HCT116 (cell line): ENCODE measurements around the gene UMPS. TPM values are rescaled to one million over a fixed set of nuclear protein-coding genes. Genes with fewer than 3 reads are reported as not detected.

Experiments
- ATAC-seq: fragments of 200-7000 bp; cut with Tn5 transposase; 2 replicates; pipeline ENCODE4 v1.9.1; 2020; ENCODE audit warnings: mild to moderate bottlenecking, moderate library complexity
- BruUV-seq: library from RNA; stranded (reverse); fragments of 400-500 nt; replicated peaks from 2 replicates; lab custom pipeline; 2021; lab: Mats Ljungman, UMichigan
- CTCF ChIA-PET: fragments of 300-600 bp; sonication (Branson Sonifier 250); formaldehyde crosslinking; loops from one replicate; lab custom pipeline; 2021; ENCODE audit warnings: antibody characterized with exemption; lab: Charles Lee
- POLR2A ChIA-PET: fragments of 300-600, 350-600 bp; sonication (Branson Sonifier 250); formaldehyde crosslinking; loops from one replicate; lab custom pipeline; 2021; ENCODE audit warnings: antibody characterized with exemption; lab: Charles Lee
- RAD21 ChIA-PET, 2 experiments: fragments of 300-600 bp; sonication (Branson Sonifier 250); formaldehyde crosslinking; loops; one replicate each; lab custom pipeline; 2023; ENCODE audit warnings: low total read pairs in 2 of 2; ENCODE audit not compliant: uncharacterized antibody in 2 of 2, unreplicated experiment in 2 of 2, low non-redundant PET in 1 of 2; lab: Charles Lee
- DNase-seq: peaks from one replicate; pipeline ENCODE4 v3.0.0-alpha.2; 2010; ENCODE audit warnings: low read depth, low spot score
- H2AFZ ChIP-seq: fragments of 200-600 bp; shearing (Covaris generic), sonication (generic); 2 replicates; pipeline ENCODE4 v1.6.1; 2017; ENCODE audit warnings: low read depth, mixed run types, mixed read lengths, antibody characterized with exemption, low read length; ENCODE audit not compliant: poor library complexity, severe bottlenecking
- H3K27ac ChIP-seq: 2 replicates; pipeline ENCODE4 v1.5.1; 2012; ENCODE audit warnings: low read depth, low read length
- H3K27me3 ChIP-seq: fragments of 200-600 bp; sonication (generic); 2 replicates; pipeline ENCODE4 v1.6.1; 2016; ENCODE audit warnings: mixed run types, low read length, mixed read lengths; ENCODE audit not compliant: insufficient read depth
- H3K36me3 ChIP-seq, 2 experiments: fragments of 200-500 bp in 1 of 2; fragments of 200-600 bp in 1 of 2; sonication (Bioruptor generic) in 1 of 2; sonication (generic) in 1 of 2; 2 replicates each; pipeline versions ENCODE4 v1.5.1 to v1.6.1; 2014 to 2016; ENCODE audit warnings: low read length in 2 of 2, inconsistent platforms in 1 of 2, mixed read lengths in 1 of 2, mixed run types in 1 of 2; ENCODE audit not compliant: insufficient read depth in 2 of 2, control insufficient read depth in 1 of 2
- H3K4me1 ChIP-seq, 2 experiments: fragments of 200-600 bp in 1 of 2; sonication (generic) in 1 of 2; 2 replicates each; pipeline versions ENCODE4 v1.5.1 to v1.6.1; 2012 to 2017; ENCODE audit warnings: low read length in 2 of 2, inconsistent platforms in 1 of 2, mild to moderate bottlenecking in 1 of 2, mixed read lengths in 1 of 2, mixed run types in 1 of 2, moderate library complexity in 1 of 2; ENCODE audit not compliant: insufficient read depth in 2 of 2, control insufficient read depth in 1 of 2
- H3K4me2 ChIP-seq: fragments of 200-600 bp; sonication (generic); 2 replicates; pipeline ENCODE4 v1.6.1; 2017; ENCODE audit warnings: mixed run types, low read length, mixed read lengths
- H3K4me3 ChIP-seq, 2 experiments: fragments of 200-600 bp in 1 of 2; sonication (generic) in 1 of 2; replicated peaks in 1 of 2; 2 replicates each; pipeline ENCODE4 v1.5.1; 2011 to 2016; ENCODE audit warnings: low read length in 2 of 2, control low read depth in 1 of 2, low read depth in 1 of 2, mild to moderate bottlenecking in 1 of 2, mixed read lengths in 1 of 2, mixed run types in 1 of 2
- H3K79me2 ChIP-seq: fragments of 200-600 bp; sonication (generic); 2 replicates; pipeline ENCODE4 v1.6.1; 2017; ENCODE audit warnings: mild to moderate bottlenecking, mixed run types, low read length, moderate library complexity, mixed read lengths; ENCODE audit not compliant: insufficient read depth
- H3K9ac ChIP-seq: fragments of 200-600 bp; sonication (generic); 2 replicates; pipeline ENCODE4 v1.6.1; 2016; ENCODE audit warnings: low read length, mixed read lengths
- H3K9me2 ChIP-seq: fragments of 200-600 bp; sonication (generic), shearing (Covaris generic); 2 replicates; pipeline ENCODE4 v1.6.1; 2017; ENCODE audit warnings: mixed run types, mild to moderate bottlenecking, moderate library complexity; ENCODE audit not compliant: insufficient read depth
- H3K9me3 ChIP-seq, 2 experiments: fragments of 200-500 bp in 1 of 2; fragments of 200-600 bp in 1 of 2; sonication (Bioruptor generic) in 1 of 2; sonication (generic) in 1 of 2; 2 replicates each; pipeline ENCODE4 v1.6.1; 2014 to 2017; ENCODE audit warnings: low read length in 2 of 2, mixed read lengths in 2 of 2, inconsistent platforms in 1 of 2, low read depth in 1 of 2, mild to moderate bottlenecking in 1 of 2, mixed run types in 1 of 2, moderate library complexity in 1 of 2; ENCODE audit not compliant: control insufficient read depth in 1 of 2, insufficient read depth in 1 of 2
- H4K20me1 ChIP-seq: fragments of 200-600 bp; sonication (generic), shearing (Covaris generic); 2 replicates; pipeline ENCODE4 v1.6.1; 2017; ENCODE audit warnings: mixed run types, mild to moderate bottlenecking, moderate library complexity; ENCODE audit not compliant: insufficient read depth
- CEBPB ChIP-seq: IDR thresholded peaks from 2 replicates; pipeline ENCODE4 v1.6.1; 2012; ENCODE audit warnings: low read depth
- ELF1 ChIP-seq: IDR thresholded peaks from 2 replicates; pipeline ENCODE4 v1.6.1; 2012; ENCODE audit warnings: low read depth, borderline replicate concordance
- EZH2 ChIP-seq: fragments of 200-600 bp; sonication (generic); IDR thresholded peaks from 2 replicates; pipeline ENCODE4 v1.6.1; 2017; ENCODE audit warnings: antibody characterized with exemption, mixed run types
- FOSL1 ChIP-seq: IDR thresholded peaks from 2 replicates; pipeline ENCODE4 v1.6.1; 2012; ENCODE audit warnings: low read depth
- SIN3A ChIP-seq: IDR thresholded peaks from 2 replicates; pipeline ENCODE4 v1.6.1; 2012; ENCODE audit warnings: low read depth
- TCF7L2 ChIP-seq: IDR thresholded peaks from 2 replicates; pipeline ENCODE4 v1.7.0; 2011; ENCODE audit warnings: borderline replicate concordance, inconsistent platforms; ENCODE audit not compliant: insufficient read depth, insufficient read length; ENCODE audit errors: extremely low read depth
- YY1 ChIP-seq: IDR thresholded peaks from 2 replicates; pipeline ENCODE4 v1.6.1; 2011; ENCODE audit warnings: low read length, low read depth, moderate library complexity, mild to moderate bottlenecking; ENCODE audit not compliant: insufficient replicate concordance; ENCODE audit errors: extremely low read depth
- ZNF274 ChIP-seq: fragments of 200-500 bp; sonication (Bioruptor generic); IDR thresholded peaks from 2 replicates; pipeline ENCODE4 v1.6.1; 2014; ENCODE audit warnings: mild to moderate bottlenecking, low read depth, low read length, inconsistent platforms
- intact Hi-C: fragments of 100-400 bp; cut with micrococcal nuclease; formaldehyde crosslinking; loops from 2 replicates; pipeline ENCODE4 v1.10.0; 2022
- total RNA-seq: library from RNA; stranded (reverse); gene quantifications from one replicate; pipeline ENCODE4 v1.2.1, GENCODE V29; 2021; ENCODE audit not compliant: unreplicated experiment
- TF ChIP-seq, protein P1 (sequence below): IDR thresholded peaks from 2 replicates; pipeline ENCODE4 v1.6.1; 2011; ENCODE audit warnings: mild to moderate bottlenecking, low read length, moderate library complexity; ENCODE audit not compliant: insufficient replicate concordance; ENCODE audit errors: extremely low read depth
- TF ChIP-seq, protein P2 (sequence below): IDR thresholded peaks from 2 replicates; pipeline ENCODE4 v1.6.1; 2012; ENCODE audit warnings: low read depth
- TF ChIP-seq, protein P3 (sequence below): IDR thresholded peaks from 2 replicates; pipeline ENCODE4 v1.6.1; 2012

UMPS gene
- total RNA-seq, 1 experiment from 2014 or later, result 41.3 TPM

DNA sequence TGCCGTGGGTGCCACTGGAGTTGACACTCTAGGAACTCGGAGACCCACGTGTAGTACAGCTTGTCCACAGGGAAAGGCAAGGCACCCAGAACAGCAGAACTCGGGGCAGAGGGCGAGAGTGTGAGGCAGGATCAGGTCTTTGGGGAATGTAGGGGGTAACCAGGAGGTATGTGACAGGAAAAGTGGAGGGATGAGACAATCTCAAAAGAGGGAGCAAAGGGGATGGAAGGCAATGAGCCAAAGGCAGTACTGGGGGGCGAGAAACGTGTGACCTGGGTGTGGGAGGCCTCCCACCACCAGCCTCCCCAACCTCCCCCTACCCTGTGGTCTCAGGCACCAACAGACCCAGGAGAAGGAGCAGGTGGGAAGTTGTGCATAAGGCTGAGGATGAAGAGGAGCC lies 48.9 kb downstream of the UMPS start:
- H3K9me2 ChIP-seq, result no peaks in the 10 kb centered on the region
- ChIA-PET RAD21 (no interaction called here), CTCF (interaction anchor here (1.0 kb wide), 1 partner anchor 18 kb away, joined by 3 read pairs; no protein-coding TSS in a partner anchor), POLR2A (no interaction called here)
- TF ChIP-seq, protein P1, sequence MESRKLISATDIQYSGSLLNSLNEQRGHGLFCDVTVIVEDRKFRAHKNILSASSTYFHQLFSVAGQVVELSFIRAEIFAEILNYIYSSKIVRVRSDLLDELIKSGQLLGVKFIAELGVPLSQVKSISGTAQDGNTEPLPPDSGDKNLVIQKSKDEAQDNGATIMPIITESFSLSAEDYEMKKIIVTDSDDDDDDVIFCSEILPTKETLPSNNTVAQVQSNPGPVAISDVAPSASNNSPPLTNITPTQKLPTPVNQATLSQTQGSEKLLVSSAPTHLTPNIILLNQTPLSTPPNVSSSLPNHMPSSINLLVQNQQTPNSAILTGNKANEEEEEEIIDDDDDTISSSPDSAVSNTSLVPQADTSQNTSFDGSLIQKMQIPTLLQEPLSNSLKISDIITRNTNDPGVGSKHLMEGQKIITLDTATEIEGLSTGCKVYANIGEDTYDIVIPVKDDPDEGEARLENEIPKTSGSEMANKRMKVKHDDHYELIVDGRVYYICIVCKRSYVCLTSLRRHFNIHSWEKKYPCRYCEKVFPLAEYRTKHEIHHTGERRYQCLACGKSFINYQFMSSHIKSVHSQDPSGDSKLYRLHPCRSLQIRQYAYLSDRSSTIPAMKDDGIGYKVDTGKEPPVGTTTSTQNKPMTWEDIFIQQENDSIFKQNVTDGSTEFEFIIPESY, result no peak
- TF ChIP-seq SIN3A, result no peak
- H3K27me3 ChIP-seq, result no peaks in the 10 kb centered on the region
- H3K4me1 ChIP-seq, result peaks cover 9 to 12% of the 10 kb centered on the region in 2 experiments
- no peak overlapping the region for H2AFZ ChIP-seq
- no peaks in the 10 kb centered on the region for H3K9me3 ChIP-seq
- intact Hi-C loops, result no loop called here
- H3K79me2 ChIP-seq, result no peaks in the 10 kb centered on the region
- H3K27ac ChIP-seq, result no peak overlapping the region
- no peaks in the 10 kb centered on the region for H4K20me1 ChIP-seq
- H3K9ac ChIP-seq, result no peak overlapping the region
- no peak overlapping the region for H3K4me2 ChIP-seq
- no peak overlapping the region for H3K4me3 ChIP-seq
- ATAC-seq, result no peak
- no peaks in the 10 kb centered on the region for H3K36me3 ChIP-seq
- BruUV-seq, result no TSS peak
- no peak for DNase-seq

DNA sequence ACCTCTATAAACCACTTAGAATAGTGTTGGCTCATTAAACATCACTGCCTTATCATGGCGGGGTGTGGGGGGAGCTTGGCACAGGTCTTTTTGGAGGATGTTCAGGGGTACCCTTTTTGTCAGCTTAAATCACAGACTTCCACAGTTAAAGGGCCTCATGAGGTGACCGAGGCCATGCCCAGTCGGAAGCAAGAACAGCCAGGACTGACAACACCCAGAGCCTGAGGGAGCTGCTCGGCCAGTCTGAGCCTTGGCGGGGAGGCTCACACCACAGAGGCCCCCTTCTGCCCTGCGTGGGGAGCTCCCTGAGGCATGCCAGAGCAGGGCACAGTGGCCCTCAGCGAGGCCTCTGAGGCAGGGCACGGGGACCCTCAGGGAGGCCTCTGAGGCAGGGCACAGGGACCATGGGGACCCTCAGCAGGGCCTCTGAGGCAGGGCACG lies 49.5 kb downstream of the UMPS start:
- BruUV-seq, result no TSS peak
- ChIA-PET RAD21 (no interaction called here), CTCF (interaction anchor here (1.0 to 1.8 kb wide), 2 partner anchors 19 to 122 kb away, joined by 3 to 4 read pairs; no protein-coding TSS in a partner anchor), POLR2A (no interaction called here)
- no peak overlapping the region for H2AFZ ChIP-seq
- H4K20me1 ChIP-seq, result no peaks in the 10 kb centered on the region
- no peak overlapping the region for H3K9ac ChIP-seq
- H3K4me2 ChIP-seq, result no peak overlapping the region
- no peaks in the 10 kb centered on the region for H3K27me3 ChIP-seq
- no peaks in the 10 kb centered on the region for H3K79me2 ChIP-seq
- H3K4me1 ChIP-seq, result peaks cover 2 to 5% of the 10 kb centered on the region in 2 experiments; a peak in 3 of 4 replicates
- H3K4me3 ChIP-seq, result no peak overlapping the region
- DNase-seq, result no peak
- H3K36me3 ChIP-seq, result no peaks in the 10 kb centered on the region
- ATAC-seq, result no peak
- H3K9me2 ChIP-seq, result no peaks in the 10 kb centered on the region
- H3K27ac ChIP-seq, result no peak overlapping the region
- no peaks in the 10 kb centered on the region for H3K9me3 ChIP-seq
- intact Hi-C loops, result no loop called here
- TF ChIP-seq FOSL1 (no peak), TCF7L2 (no peak), ZNF274 (no peak), CEBPB (no peak), YY1 (no peak), ELF1 (no peak), EZH2 (no peak)
- TF ChIP-seq, protein P1, result no peak
- TF ChIP-seq, protein P2, sequence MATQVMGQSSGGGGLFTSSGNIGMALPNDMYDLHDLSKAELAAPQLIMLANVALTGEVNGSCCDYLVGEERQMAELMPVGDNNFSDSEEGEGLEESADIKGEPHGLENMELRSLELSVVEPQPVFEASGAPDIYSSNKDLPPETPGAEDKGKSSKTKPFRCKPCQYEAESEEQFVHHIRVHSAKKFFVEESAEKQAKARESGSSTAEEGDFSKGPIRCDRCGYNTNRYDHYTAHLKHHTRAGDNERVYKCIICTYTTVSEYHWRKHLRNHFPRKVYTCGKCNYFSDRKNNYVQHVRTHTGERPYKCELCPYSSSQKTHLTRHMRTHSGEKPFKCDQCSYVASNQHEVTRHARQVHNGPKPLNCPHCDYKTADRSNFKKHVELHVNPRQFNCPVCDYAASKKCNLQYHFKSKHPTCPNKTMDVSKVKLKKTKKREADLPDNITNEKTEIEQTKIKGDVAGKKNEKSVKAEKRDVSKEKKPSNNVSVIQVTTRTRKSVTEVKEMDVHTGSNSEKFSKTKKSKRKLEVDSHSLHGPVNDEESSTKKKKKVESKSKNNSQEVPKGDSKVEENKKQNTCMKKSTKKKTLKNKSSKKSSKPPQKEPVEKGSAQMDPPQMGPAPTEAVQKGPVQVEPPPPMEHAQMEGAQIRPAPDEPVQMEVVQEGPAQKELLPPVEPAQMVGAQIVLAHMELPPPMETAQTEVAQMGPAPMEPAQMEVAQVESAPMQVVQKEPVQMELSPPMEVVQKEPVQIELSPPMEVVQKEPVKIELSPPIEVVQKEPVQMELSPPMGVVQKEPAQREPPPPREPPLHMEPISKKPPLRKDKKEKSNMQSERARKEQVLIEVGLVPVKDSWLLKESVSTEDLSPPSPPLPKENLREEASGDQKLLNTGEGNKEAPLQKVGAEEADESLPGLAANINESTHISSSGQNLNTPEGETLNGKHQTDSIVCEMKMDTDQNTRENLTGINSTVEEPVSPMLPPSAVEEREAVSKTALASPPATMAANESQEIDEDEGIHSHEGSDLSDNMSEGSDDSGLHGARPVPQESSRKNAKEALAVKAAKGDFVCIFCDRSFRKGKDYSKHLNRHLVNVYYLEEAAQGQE, result no peak
- TF ChIP-seq, protein P3, sequence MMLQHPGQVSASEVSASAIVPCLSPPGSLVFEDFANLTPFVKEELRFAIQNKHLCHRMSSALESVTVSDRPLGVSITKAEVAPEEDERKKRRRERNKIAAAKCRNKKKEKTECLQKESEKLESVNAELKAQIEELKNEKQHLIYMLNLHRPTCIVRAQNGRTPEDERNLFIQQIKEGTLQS, result no peak
